B cell (primary cell): Measurements from ENCODE around the gene AHDC1. TPM values are rescaled to one million over a fixed set of nuclear protein-coding genes. Genes with fewer than 3 reads are reported as not detected.

Experiments used
- ATAC-seq: fragments of 200-7000 bp; cut with Tn5 transposase; one replicate; pipeline ENCODE4 v1.10.0; 2021; ENCODE audit warnings: low read depth, mild to moderate bottlenecking, moderate number of reproducible peaks, moderate library complexity
- CTCF ChIA-PET: fragments of 350-600 bp; sonication (Branson Sonifier 250); formaldehyde crosslinking; loops from one replicate; lab custom pipeline; 2021; ENCODE audit warnings: antibody characterized with exemption, inconsistent platforms; lab: Charles Lee
- POLR2A ChIA-PET: fragments of 350-600 bp; sonication (Branson Sonifier 250); formaldehyde crosslinking; loops from one replicate; lab custom pipeline; 2021; ENCODE audit warnings: antibody characterized with exemption; lab: Charles Lee
- DNase-seq: peaks from one replicate; pipeline ENCODE4 v3.0.0; 2013
- H2AFZ ChIP-seq: 2 replicates; pipeline ENCODE4 v1.6.1; 2012; ENCODE audit warnings: mild to moderate bottlenecking, low read depth, low read length; ENCODE audit not compliant: insufficient read depth, poor library complexity, severe bottlenecking
- H3K27ac ChIP-seq, 2 donors: 1 replicate in 1 of 2; 2 replicates in 1 of 2; pipeline ENCODE4 v1.5.1; 2012 to 2013; ENCODE audit warnings: low read length in 2 of 2, mild to moderate bottlenecking in 2 of 2, moderate library complexity in 1 of 2
- H3K27me3 ChIP-seq, 4 experiments: fragments of 200-600 bp in 1 of 4; sonication (generic) in 1 of 4; replicated peaks in 1 of 4; 1 replicate in 2 of 4; 2 replicates in 2 of 4; pipeline versions ENCODE4 v1.6.1 to v1.7.0; 2013 to 2016; ENCODE audit warnings: low read length in 3 of 4, mild to moderate bottlenecking in 2 of 4, mixed read lengths in 1 of 4, moderate library complexity in 1 of 4; ENCODE audit not compliant: insufficient read depth in 4 of 4, control insufficient read depth in 3 of 4; ENCODE audit errors: control extremely low read depth in 1 of 4
- H3K36me3 ChIP-seq, 2 experiments: replicated peaks in 1 of 2; 1 replicate in 1 of 2; 2 replicates in 1 of 2; pipeline versions ENCODE4 v1.6.1 to v1.7.1; 2013; ENCODE audit warnings: low read length in 1 of 2; ENCODE audit not compliant: insufficient read depth in 2 of 2, control insufficient read depth in 1 of 2; ENCODE audit errors: control extremely low read depth in 1 of 2, extremely low read depth in 1 of 2
- H3K4me1 ChIP-seq, 2 donors: fragments of 200-600 bp in 1 of 2; sonication (generic) in 1 of 2; 1 replicate in 1 of 2; 2 replicates in 1 of 2; pipeline versions ENCODE4 v1.5.1 to v1.6.1; 2013 to 2017; ENCODE audit warnings: low read length in 2 of 2; ENCODE audit not compliant: control insufficient read depth in 2 of 2, insufficient read depth in 2 of 2
- H3K4me2 ChIP-seq: replicated peaks from 2 replicates; pipeline ENCODE3; 2012; ENCODE audit warnings: mild to moderate bottlenecking, low read depth, low read length; ENCODE audit not compliant: poor library complexity, severe bottlenecking
- H3K4me3 ChIP-seq, 5 experiments: fragments of 200-600 bp in 1 of 5; sonication (generic) in 1 of 5; 1 replicate in 3 of 5; 2 replicates in 2 of 5; pipeline versions ENCODE4 v1.5.1 to v1.7.0; 2011 to 2016; ENCODE audit warnings: low read length in 4 of 5, mild to moderate bottlenecking in 4 of 5, low read depth in 2 of 5, control low read depth in 1 of 5, moderate library complexity in 1 of 5; ENCODE audit not compliant: insufficient read depth in 1 of 5; ENCODE audit errors: control extremely low read depth in 1 of 5, extremely low read depth in 1 of 5
- H3K79me2 ChIP-seq: fragments of 200-600 bp; sonication (generic); one replicate; pipeline ENCODE4 v1.6.0; 2016; ENCODE audit warnings: low read length; ENCODE audit not compliant: control insufficient read depth, insufficient read depth
- H3K9ac ChIP-seq: fragments of 200-600 bp; sonication (generic); 2 replicates; pipeline ENCODE4 v1.6.1; 2017; ENCODE audit warnings: mild to moderate bottlenecking, low read length, moderate library complexity
- H3K9me3 ChIP-seq, 3 donors: one replicate each; pipeline versions ENCODE4 v1.6.1 to v1.7.1; 2013; ENCODE audit warnings: low read length in 2 of 3; ENCODE audit not compliant: control insufficient read depth in 2 of 3, insufficient read depth in 1 of 3; ENCODE audit errors: control extremely low read depth in 1 of 3
- H4K20me1 ChIP-seq: 2 replicates; pipeline ENCODE4 v1.6.0; 2012; ENCODE audit warnings: mild to moderate bottlenecking, low read length; ENCODE audit not compliant: insufficient read depth, control insufficient read depth, poor library complexity, severe bottlenecking
- H3K27ac Mint-ChIP-seq: one replicate; pipeline ENCODE4 v1.8.0; 2021; ENCODE audit warnings: mixed read lengths
- H3K27me3 Mint-ChIP-seq: one replicate; pipeline ENCODE4 v1.8.0; 2021; ENCODE audit warnings: mixed read lengths
- H3K4me1 Mint-ChIP-seq: one replicate; pipeline ENCODE4 v1.8.0; 2021; ENCODE audit warnings: mixed read lengths
- H3K4me3 Mint-ChIP-seq: one replicate; pipeline ENCODE4 v1.8.0; 2021; ENCODE audit warnings: mixed read lengths
- H3K9me3 Mint-ChIP-seq: one replicate; pipeline ENCODE4 v1.8.0; 2022; ENCODE audit warnings: mixed read lengths; ENCODE audit not compliant: insufficient read depth
- EZH2 ChIP-seq: IDR thresholded peaks from 2 replicates; pipeline ENCODE4 v1.6.1; 2012; ENCODE audit warnings: borderline replicate concordance, low read depth, mild to moderate bottlenecking, moderate library complexity, low read length; ENCODE audit not compliant: insufficient read depth, poor library complexity, severe bottlenecking
- WGBS: methylation state at CpG from one replicate; pipeline ENCODE4 v1.1.5; 2013; ENCODE audit warnings: missing lambda C conversion rate; ENCODE audit not compliant: insufficient coverage; 5-methylcytosine and 5-hydroxymethylcytosine counted together
- intact Hi-C: fragments of 100-400 bp; cut with micrococcal nuclease; formaldehyde crosslinking; loops from one replicate; pipeline ENCODE4 v1.10.0; 2022
- polyA plus RNA-seq: library from polyadenylated mRNA; depleted of rRNA; stranded (reverse); fragments of >200 nt; gene quantifications from 2 replicates; pipeline ENCODE4 v1.2.3, GENCODE V29; 2012
- total RNA-seq, 2 donors: library from RNA; stranded (reverse); fragments of 120-200 nt in 1 of 2; gene quantifications; 1 replicate in 1 of 2; 2 replicates in 1 of 2; pipeline versions ENCODE4 v1.2.3 to v1.2.4, GENCODE V29; 2013 to 2022
- TF ChIP-seq, protein P1 (sequence below): fragments of 200-600 bp; IDR thresholded peaks from one replicate; pipeline ENCODE4 v1.8.0; 2022; ENCODE audit warnings: antibody characterized with exemption, mild to moderate bottlenecking

Gene AHDC1
- total and polyA plus RNA-seq, 2 donors (not counting 1 experiment from before 2014, with no cell fraction given): 6.2 to 32.0 TPM

DNA sequence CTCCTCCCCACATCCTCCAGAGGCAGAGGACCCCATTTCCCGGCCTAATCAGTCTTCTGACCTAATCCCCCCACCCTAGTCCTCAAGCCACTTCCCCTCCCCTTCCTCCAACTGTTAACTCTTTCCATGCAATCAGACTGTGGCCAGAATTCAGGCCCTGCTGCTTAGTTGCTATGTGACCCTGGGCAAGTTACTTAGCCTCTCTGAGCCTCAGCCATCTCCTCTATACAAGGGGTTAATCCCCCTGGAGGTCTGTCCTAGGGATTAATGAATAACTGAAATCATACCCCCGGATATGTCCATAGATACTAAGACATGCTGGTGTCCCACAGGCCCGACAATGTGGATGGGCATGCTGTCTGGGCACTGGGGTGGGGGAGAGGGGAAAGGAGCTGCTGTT is 18.3 kb downstream of the AHDC1 start:
- Histone ChIP-seq H3K27me3 (no peaks in the 10 kb centered on the region), H3K4me1 (peaks cover 0 to 3% of the 10 kb centered on the region in 2 donors), H3K36me3 (peaks cover 0 to 12% of the 10 kb centered on the region in 2 experiments), H3K79me2 (peaks cover 74% of the 10 kb centered on the region), H3K4me2 (no peak overlapping the region), H3K9ac (no peak overlapping the region), H2AFZ (no peak overlapping the region), H3K9me3 (no peaks in the 10 kb centered on the region), H3K4me3 (no peak overlapping the region), H4K20me1 (peaks cover 5% of the 10 kb centered on the region), H3K27ac (no peak overlapping the region)
- ChIA-PET POLR2A (no interaction called here), CTCF (no interaction called here)
- intact Hi-C loops: no loop called here
- TF ChIP-seq, protein P1, sequence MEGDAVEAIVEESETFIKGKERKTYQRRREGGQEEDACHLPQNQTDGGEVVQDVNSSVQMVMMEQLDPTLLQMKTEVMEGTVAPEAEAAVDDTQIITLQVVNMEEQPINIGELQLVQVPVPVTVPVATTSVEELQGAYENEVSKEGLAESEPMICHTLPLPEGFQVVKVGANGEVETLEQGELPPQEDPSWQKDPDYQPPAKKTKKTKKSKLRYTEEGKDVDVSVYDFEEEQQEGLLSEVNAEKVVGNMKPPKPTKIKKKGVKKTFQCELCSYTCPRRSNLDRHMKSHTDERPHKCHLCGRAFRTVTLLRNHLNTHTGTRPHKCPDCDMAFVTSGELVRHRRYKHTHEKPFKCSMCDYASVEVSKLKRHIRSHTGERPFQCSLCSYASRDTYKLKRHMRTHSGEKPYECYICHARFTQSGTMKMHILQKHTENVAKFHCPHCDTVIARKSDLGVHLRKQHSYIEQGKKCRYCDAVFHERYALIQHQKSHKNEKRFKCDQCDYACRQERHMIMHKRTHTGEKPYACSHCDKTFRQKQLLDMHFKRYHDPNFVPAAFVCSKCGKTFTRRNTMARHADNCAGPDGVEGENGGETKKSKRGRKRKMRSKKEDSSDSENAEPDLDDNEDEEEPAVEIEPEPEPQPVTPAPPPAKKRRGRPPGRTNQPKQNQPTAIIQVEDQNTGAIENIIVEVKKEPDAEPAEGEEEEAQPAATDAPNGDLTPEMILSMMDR: no peak
- TF ChIP-seq EZH2: no peak
- no peak for ATAC-seq
- DNase-seq: no peak
- Mint-ChIP-seq H3K27ac (no peak overlapping the region), H3K4me1 (no peaks in the 10 kb centered on the region), H3K9me3 (no peaks in the 10 kb centered on the region), H3K27me3 (no peaks in the 10 kb centered on the region), H3K4me3 (no peak overlapping the region)
- no CpG with 5 or more reads among the region's 3 CpGs for WGBS

DNA sequence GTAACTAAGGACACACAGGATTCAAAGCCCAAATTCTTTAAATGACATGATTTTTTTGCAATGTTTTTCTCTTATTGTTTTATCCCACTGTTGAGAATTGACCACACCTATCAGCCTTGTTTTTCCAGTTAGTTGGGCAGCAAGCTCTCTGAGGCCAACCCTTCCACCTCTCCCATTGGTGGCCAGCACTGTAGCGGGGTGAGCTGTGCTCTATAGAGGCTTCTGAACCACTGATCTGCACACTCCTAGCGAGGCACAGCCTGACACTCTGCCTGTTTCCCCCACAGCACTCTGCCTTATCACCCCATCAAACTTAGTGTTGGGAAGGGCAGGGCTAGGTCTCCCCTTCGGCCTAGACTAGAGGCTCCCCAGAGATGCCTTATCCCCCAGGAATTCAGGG is 19.5 kb downstream of the AHDC1 start:
- Mint-ChIP-seq H3K4me3 (no peak overlapping the region), H3K27ac (no peak overlapping the region), H3K4me1 (peaks cover 2% of the 10 kb centered on the region), H3K27me3 (no peaks in the 10 kb centered on the region), H3K9me3 (no peaks in the 10 kb centered on the region)
- ChIA-PET CTCF (interaction anchor here (0.9 to 4.5 kb wide), 3 partner anchors 15 to 449 kb away, joined by 3 to 21 read pairs (median 3); no protein-coding TSS in a partner anchor), POLR2A (no interaction called here)
- no peak overlapping the region for H3K4me3 ChIP-seq
- TF ChIP-seq, protein P1: no peak
- no peak for TF ChIP-seq EZH2
- no peaks in the 10 kb centered on the region for H3K4me1 ChIP-seq
- ATAC-seq: no peak
- no peak for DNase-seq
- 100% methylated on average over 3 of the region's 3 CpGs for WGBS
- no peak overlapping the region for H3K9ac ChIP-seq
- no peak overlapping the region for H3K27ac ChIP-seq
- H3K79me2 ChIP-seq: peaks cover 62% of the 10 kb centered on the region
- H2AFZ ChIP-seq: no peak overlapping the region
- no peaks in the 10 kb centered on the region for H3K27me3 ChIP-seq
- no peak overlapping the region for H3K4me2 ChIP-seq
- H4K20me1 ChIP-seq: peaks cover 5% of the 10 kb centered on the region
- H3K36me3 ChIP-seq: peaks cover 0 to 5% of the 10 kb centered on the region in 2 experiments
- intact Hi-C loops: no loop called here
- no peaks in the 10 kb centered on the region for H3K9me3 ChIP-seq
